HG03460 (cell line): ENCODE measurements around the gene BMS1.
"Not testable (repeated sequence)": the region's sequence is repeated elsewhere in the genome, so short reads cannot be mapped to it uniquely, and the experiment has no call there.

Experiments
- ATAC-seq: cut with Tn5 transposase; IDR thresholded peaks from one replicate; pipeline ENCODE4 v1.9.1; 2021; ENCODE audit not compliant: unreplicated experiment

Gene BMS1, protein sequence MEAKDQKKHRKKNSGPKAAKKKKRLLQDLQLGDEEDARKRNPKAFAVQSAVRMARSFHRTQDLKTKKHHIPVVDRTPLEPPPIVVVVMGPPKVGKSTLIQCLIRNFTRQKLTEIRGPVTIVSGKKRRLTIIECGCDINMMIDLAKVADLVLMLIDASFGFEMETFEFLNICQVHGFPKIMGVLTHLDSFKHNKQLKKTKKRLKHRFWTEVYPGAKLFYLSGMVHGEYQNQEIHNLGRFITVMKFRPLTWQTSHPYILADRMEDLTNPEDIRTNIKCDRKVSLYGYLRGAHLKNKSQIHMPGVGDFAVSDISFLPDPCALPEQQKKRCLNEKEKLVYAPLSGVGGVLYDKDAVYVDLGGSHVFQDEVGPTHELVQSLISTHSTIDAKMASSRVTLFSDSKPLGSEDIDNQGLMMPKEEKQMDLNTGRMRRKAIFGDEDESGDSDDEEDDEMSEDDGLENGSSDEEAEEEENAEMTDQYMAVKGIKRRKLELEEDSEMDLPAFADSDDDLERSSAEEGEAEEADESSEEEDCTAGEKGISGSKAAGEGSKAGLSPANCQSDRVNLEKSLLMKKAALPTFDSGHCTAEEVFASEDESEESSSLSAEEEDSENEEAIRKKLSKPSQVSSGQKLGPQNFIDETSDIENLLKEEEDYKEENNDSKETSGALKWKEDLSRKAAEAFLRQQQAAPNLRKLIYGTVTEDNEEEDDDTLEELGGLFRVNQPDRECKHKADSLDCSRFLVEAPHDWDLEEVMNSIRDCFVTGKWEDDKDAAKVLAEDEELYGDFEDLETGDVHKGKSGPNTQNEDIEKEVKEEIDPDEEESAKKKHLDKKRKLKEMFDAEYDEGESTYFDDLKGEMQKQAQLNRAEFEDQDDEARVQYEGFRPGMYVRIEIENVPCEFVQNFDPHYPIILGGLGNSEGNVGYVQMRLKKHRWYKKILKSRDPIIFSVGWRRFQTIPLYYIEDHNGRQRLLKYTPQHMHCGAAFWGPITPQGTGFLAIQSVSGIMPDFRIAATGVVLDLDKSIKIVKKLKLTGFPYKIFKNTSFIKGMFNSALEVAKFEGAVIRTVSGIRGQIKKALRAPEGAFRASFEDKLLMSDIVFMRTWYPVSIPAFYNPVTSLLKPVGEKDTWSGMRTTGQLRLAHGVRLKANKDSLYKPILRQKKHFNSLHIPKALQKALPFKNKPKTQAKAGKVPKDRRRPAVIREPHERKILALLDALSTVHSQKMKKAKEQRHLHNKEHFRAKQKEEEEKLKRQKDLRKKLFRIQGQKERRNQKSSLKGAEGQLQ

GRCh38 chr10:42782446-42783180, at the start of gene BMS1:
Gene BMS1, plus strand, starts transcription at chr10:42782795. Its CDS starts 1,600 bp downstream, at chr10:42784395.
- ATAC-seq: peak; percentile 97

- ATAC-seq: no peak
Observed at GRCh38 chr10:42734536-42734935, 48.1 kb upstream of the BMS1 start.

- ATAC-seq: no peak
Observed at GRCh38 chr10:42738679-42739078, 43.9 kb upstream of the BMS1 start.

DNA sequence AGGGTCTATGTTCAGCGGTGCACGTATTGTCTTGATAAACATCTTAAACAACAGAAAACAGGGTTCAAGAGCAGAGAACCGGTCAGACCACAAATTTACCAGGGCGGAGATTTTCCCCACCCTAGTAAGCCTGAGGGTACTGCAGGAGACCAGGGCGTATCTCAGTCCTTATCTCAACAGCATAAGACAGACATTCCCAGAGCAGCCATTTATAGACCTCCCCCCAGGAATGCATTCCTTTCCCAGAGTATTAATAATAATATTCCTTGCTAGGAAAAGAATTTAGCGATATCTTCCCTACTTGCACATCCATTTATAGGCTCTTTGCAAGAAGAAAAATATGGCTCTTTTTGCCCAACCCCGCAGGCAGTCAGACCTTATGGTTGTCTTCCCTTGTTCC, 41.1 kb upstream of the BMS1 start:
- not testable (repeated sequence) for ATAC-seq

- ATAC-seq: no peak
Observed at GRCh38 chr10:42743697-42744096, 38.9 kb upstream of the BMS1 start.

GRCh38 chr10:42744134-42744701, 38.4 kb upstream of the BMS1 start:
- no peak for ATAC-seq

GRCh38 chr10:42753126-42753506, 29.5 kb upstream of the BMS1 start:
- no peak for ATAC-seq

DNA sequence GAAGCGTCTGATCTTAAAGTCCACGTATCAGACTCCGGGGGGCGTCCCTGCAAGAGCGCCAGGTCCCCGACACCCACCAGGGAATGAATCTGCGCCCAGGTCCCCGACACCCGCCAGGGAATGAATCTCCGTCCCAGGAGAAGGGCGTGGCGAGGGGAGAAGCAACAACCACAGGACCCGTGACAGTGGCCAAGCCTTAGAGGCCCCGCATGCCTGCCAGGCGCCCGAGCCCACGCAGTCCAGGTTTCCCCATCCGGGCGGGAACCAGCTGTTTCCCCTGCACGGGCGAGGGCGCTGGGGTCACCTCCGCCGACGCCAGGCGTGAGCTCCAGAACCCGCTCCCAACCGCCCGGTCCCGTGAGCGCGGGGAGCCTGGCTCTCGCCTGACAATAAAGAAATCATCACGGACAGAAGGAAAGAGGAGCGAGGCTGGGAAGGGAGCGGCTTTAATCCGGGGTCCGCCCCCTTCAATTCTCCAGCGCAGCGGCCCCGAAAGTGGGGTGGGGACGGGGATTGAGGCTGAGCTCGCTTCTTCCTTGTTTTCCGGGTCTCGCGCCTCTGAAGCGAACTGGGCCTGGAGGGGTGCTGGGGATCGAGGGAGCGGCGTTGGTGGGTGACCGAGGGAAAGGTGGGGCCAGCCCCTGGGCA, 29.0 kb upstream of the BMS1 start:
- ATAC-seq: no peak

DNA sequence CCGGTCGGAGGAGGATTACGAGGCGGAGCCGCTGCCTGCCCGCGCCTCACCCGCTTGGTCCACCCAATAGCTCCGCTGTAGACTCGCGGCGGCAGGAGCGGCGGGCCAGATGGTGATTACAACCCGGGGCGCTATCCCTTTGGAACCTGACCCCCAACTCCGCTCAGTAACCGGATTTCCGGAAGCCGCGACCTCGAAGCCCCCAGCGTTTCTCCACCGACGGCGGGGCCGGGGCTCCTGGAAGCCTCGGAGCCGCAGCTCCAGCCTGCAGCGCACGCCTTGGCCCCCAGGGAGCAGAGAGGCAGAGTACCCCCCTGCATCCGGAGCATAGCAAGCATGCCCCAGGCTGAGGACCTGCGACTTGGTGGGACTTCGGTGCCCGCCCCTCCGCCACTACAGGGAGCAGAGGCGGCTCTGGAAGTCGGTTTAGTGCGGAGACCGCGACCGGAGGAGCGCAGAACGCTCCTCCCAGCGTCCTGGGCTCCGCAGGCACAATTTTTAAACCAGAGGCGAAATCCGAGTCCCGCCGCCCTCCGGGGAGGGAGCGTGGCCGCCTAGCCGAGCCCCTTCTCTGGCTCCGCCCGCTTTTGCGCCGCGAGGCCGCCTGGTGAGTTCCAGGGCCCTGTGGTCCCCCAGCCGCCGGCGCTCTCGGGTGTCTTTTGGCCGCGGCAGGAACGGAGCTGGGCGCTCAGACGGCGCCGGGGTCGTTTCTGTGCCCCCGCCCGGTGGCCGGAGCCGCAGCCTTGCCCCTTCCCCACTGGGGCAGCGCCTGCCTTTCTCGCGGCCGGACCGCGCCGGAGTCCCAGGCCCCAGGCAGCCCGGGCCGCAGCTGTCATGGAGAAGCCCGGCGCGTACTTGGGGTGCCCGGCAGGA, 28.2 kb upstream of the BMS1 start:
- ATAC-seq: no peak

DNA sequence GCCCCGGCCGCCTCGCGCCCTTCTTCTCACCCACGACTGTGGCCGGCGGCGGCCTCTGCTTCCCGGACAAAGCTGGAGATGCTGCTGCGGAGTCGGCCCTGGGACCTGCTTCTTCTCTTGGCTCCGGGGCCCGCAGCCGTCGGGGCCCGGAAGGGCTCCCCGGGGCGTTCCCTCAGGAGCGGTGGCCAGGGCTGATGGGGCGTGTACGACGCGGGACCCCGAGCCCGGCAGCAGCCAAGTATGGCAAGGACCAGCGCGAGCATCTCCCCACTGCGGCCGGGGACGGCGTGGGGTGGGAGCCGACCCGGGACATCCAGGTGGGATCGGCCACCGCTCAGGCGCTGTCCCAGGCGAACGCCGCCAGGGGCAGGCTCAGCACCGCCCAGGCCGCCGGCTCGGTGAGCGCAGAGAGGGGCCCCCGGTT, 27.6 kb upstream of the BMS1 start:
- ATAC-seq: no peak

- no peak for ATAC-seq
Observed at GRCh38 chr10:42755556-42756093, 27.0 kb upstream of the BMS1 start.

DNA sequence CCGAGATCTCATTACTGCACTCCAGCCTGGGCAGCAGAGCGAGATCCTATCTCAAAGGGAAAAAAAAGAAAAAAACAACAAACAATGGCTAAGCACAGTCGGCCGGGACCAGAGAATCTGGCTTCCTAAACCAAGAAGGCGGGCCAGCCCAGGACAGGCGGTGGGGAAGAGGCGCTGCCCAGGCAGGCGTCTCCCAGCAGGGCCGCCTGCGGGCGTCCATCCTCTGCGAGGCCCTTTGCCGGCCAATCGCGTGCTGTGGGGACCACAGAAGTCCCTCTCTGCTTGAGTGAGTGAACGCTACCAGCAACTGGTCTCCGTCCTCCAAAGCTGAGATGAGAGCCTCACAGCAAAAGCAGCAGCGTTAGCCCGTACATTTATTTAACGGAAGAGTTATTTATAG, 14.7 kb upstream of the BMS1 start:
- no peak for ATAC-seq

- ATAC-seq: no peak
Observed at GRCh38 chr10:42768581-42769152, 13.9 kb upstream of the BMS1 start.

GRCh38 chr10:42769173-42769572, 13.4 kb upstream of the BMS1 start:
- ATAC-seq: no peak

GRCh38 chr10:42769673-42770072, 12.9 kb upstream of the BMS1 start:
- ATAC-seq: no peak

GRCh38 chr10:42776681-42777080, 5.9 kb upstream of the BMS1 start:
- no peak for ATAC-seq

DNA sequence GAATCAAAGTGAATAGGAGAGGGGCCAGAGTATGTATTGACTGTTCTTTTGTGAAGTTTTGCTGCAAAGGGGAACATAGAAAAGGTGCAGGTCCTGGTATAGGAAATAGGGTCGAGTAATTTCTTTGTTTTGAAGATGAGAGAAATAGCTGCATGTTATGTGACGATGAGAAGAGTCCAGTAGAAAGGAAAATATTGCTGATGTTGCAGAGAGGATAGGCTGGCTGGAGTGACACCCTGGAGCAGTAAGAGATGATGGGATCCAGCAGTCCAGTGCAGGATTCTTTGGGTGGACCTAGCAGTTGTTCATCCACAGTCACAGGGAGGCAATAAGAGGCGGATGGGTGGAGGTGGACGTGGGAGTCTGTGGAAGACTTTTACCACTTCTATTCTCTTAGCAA, 2.1 kb upstream of the BMS1 start:
- no peak for ATAC-seq

DNA sequence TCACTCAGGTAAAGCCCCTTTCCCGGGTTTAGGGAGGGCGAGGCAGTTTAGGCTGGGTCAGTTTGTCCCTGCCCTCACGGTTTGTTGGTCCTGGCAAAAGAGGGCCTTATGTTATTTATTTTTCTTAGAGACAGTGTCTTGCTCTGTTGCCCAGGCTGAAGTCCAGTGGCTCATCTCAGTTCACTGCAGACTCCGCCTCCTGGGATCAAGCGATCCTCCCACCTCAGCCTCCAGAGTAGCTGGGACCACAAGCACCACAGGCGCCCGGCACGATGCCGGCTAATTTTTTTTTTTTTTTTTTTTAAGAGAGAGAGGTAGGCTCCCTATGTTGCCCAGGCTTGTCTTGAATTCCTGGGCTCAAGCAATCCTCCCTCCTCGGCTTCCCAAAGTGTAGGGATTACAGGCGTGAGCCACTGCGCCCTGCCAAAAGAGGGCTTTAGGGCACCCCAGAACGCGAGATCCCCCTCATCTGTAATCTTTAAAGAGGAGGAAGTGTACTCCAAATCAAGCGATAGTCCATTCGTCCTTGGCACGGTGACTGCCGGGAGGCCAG, 626 bp upstream of the BMS1 start:
- no peak for ATAC-seq
